Right lobe of liver (tissue), 6 donors: ENCODE results near the gene M1AP. TPM values are rescaled to one million over a fixed set of nuclear protein-coding genes. Genes with fewer than 3 reads are reported as not detected.

Source experiments
- ATAC-seq, 4 donors: fragments of 200-7000 bp; cut with Tn5 transposase; one replicate each; pipeline ENCODE4 v1.9.1; 2020; ENCODE audit warnings: mild to moderate bottlenecking in 4 of 4, moderate library complexity in 4 of 4
- DNase-seq, 3 donors: peaks; one replicate each; pipeline ENCODE4 v3.0.0-alpha.2; 2020
- H3K27ac ChIP-seq, 3 donors: fragments of 200-600 bp; one replicate each; pipeline ENCODE4 v1.8.0; 2022
- H3K27me3 ChIP-seq, 2 donors: fragments of 200-600 bp; one replicate each; pipeline ENCODE4 v1.8.0; 2022
- H3K36me3 ChIP-seq, 4 donors: fragments of 200-600 bp; sonication (generic) in 1 of 4; one replicate each; pipeline versions ENCODE4 v1.5.1 to v1.8.0; 2017 to 2022; ENCODE audit warnings: control low read depth in 1 of 4
- H3K4me1 ChIP-seq, 4 donors: fragments of 200-600 bp; sonication (generic) in 1 of 4; one replicate each; pipeline versions ENCODE4 v1.5.1 to v1.8.0; 2017 to 2022; ENCODE audit warnings: control low read depth in 1 of 4
- H3K4me3 ChIP-seq, 3 donors: fragments of 200-600 bp; one replicate each; pipeline ENCODE4 v1.8.0; 2022
- H3K9me3 ChIP-seq, 4 donors: fragments of 200-600 bp; sonication (generic) in 1 of 4; one replicate each; pipeline versions ENCODE4 v1.5.1 to v1.8.0; 2017 to 2022; ENCODE audit warnings: control low read depth in 1 of 4
- CTCF ChIP-seq, 4 donors: fragments of 200-600 bp in 3 of 4; fragments of 450-650 bp in 1 of 4; IDR thresholded peaks; one replicate each; pipeline versions ENCODE4 v1.5.1 to v1.8.0; 2016 to 2022; ENCODE audit warnings: antibody characterized with exemption in 4 of 4, mild to moderate bottlenecking in 2 of 4
- POLR2A ChIP-seq: fragments of 450-650 bp; IDR thresholded peaks from one replicate; pipeline ENCODE4 v1.6.1; 2017; ENCODE audit warnings: antibody characterized with exemption, mild to moderate bottlenecking
- WGBS: methylation state at CpG from one replicate; pipeline ENCODE4 v1.1.6; 2018; ENCODE audit warnings: low coverage, low lambda C conversion rate; ENCODE audit not compliant: insufficient coverage; ENCODE audit errors: missing lambda C conversion rate; 5-methylcytosine and 5-hydroxymethylcytosine counted together
- intact Hi-C, 2 donors: fragments of 100-400 bp; cut with DNase I; formaldehyde crosslinking; loops; one replicate each; pipeline versions ENCODE4 v1.11.2 to v1.14.1; 2022
- total RNA-seq, 6 experiments: library from RNA; depleted of rRNA in 2 of 6; stranded (reverse); fragments of >200 nt in 2 of 6; fragmentation: NEBNext Ultra II Directional in 3 of 6; extraction: Animal tissue kit (Norgen Biotek cat#: 25700) in 3 of 6; gene quantifications; one replicate each; pipeline versions ENCODE4 v1.1.0 to v1.2.4, GENCODE V29; 2016 to 2023
- donor health status: DM: no; HTN: yes; CAD: no.
- donor health status: DM: no; HTN: no; CAD: no.
- donor health status: DM: no; HTN: no; CAD: no.
- donor health status: DM: no; HTN: yes; CAD: no.
- donor health status: DM: no; HTN: yes; CAD: no.

Gene M1AP
- total RNA-seq, 6 experiments from 2014 or later, result not detected

GRCh38 chr2:74585406-74586185 is 62.5 kb downstream of the M1AP start:
- H3K27ac ChIP-seq, result no peak overlapping the region
- ATAC-seq (no peak), DNase-seq (peak in 1 of 3 donors; percentile 31)
- TF ChIP-seq POLR2A (no peak), CTCF (IDR thresholded peaks at IDR 0.05) (no peak)
- H3K36me3 ChIP-seq, result no peaks in the 10 kb centered on the region
- no peaks in the 10 kb centered on the region for H3K9me3 ChIP-seq
- no peaks in the 10 kb centered on the region for H3K27me3 ChIP-seq
- H3K4me3 ChIP-seq, result no peak overlapping the region
- 47% methylated on average over 3 of the region's 4 CpGs for WGBS
- H3K4me1 ChIP-seq, result peaks cover 0 to 4% (median 0%) of the 10 kb centered on the region in 4 donors
- intact Hi-C loops, result no loop called here

- Histone ChIP-seq H3K27me3 (no peaks in the 10 kb centered on the region), H3K36me3 (no peaks in the 10 kb centered on the region), H3K4me1 (peaks cover 0 to 4% (median 0%) of the 10 kb centered on the region in 4 donors), H3K9me3 (no peaks in the 10 kb centered on the region), H3K27ac (no peak overlapping the region), H3K4me3 (no peak overlapping the region)
- DNase-seq, result no peak
- no peak for TF ChIP-seq CTCF (IDR thresholded peaks at IDR 0.05)
- TF ChIP-seq POLR2A, result no peak
- intact Hi-C loops, result no loop called here
- WGBS, result 69% methylated on average over 2 of the region's 2 CpGs
- no peak for ATAC-seq
These were observed 64.0 kb downstream of the M1AP start for GRCh38 chr2:74584088-74584645.

- intact Hi-C loops, result no loop called here
- H3K36me3 ChIP-seq, result no peaks in the 10 kb centered on the region
These were observed 64.6 kb downstream of the M1AP start for GRCh38 chr2:74583504-74583903.

GRCh38 chr2:74582184-74582583 is 65.9 kb downstream of the M1AP start:
- TF ChIP-seq POLR2A (no peak), CTCF (IDR thresholded peaks at IDR 0.05) (no peak)
- intact Hi-C loops, result no loop called here
- WGBS, result 70% methylated on average over 2 of the region's 2 CpGs

More at GRCh38 chr2:74583504-74583903, 64.6 kb downstream of the M1AP start:
- H3K27ac ChIP-seq, result no peak overlapping the region
- DNase-seq (no peak), ATAC-seq (no peak)
- TF ChIP-seq CTCF (IDR thresholded peaks at IDR 0.05) (no peak), POLR2A (no peak)
- H3K9me3 ChIP-seq, result no peaks in the 10 kb centered on the region
- peaks cover 0 to 4% (median 0%) of the 10 kb centered on the region in 4 donors for H3K4me1 ChIP-seq
- no peak overlapping the region for H3K4me3 ChIP-seq
- H3K27me3 ChIP-seq, result no peaks in the 10 kb centered on the region

More at GRCh38 chr2:74582184-74582583, 65.9 kb downstream of the M1AP start:
- no peaks in the 10 kb centered on the region for H3K9me3 ChIP-seq
- no peak for DNase-seq
- H3K36me3 ChIP-seq, result no peaks in the 10 kb centered on the region
- H3K27ac ChIP-seq, result no peak overlapping the region
- no peaks in the 10 kb centered on the region for H3K4me1 ChIP-seq
- ATAC-seq, result no peak
- no peak overlapping the region for H3K4me3 ChIP-seq
- no peaks in the 10 kb centered on the region for H3K27me3 ChIP-seq
